AG04450 (cell line): ENCODE measurements around the gene ALB. TPM values are rescaled to one million over a fixed set of nuclear protein-coding genes. Genes with fewer than 3 reads are reported as not detected.

Experiments
- CTCF ChIA-PET: fragments of 300-600, 350-600 bp; formaldehyde crosslinking; extraction: SDS; loops from one replicate; lab custom pipeline; 2022; ENCODE audit warnings: antibody characterized with exemption, inconsistent platforms; lab: Charles Lee
- POLR2A ChIA-PET: fragments of 350-600 bp; formaldehyde crosslinking; extraction: SDS; loops from one replicate; lab custom pipeline; 2021; ENCODE audit warnings: antibody characterized with exemption, inconsistent platforms; lab: Yijun Ruan, JAX
- DNase-seq: peaks from one replicate; pipeline ENCODE4 v3.0.0-alpha.2; 2011; ENCODE audit warnings: low read depth, low spot score
- H3K27ac ChIP-seq: one replicate; pipeline ENCODE4 v1.5.1; 2012; ENCODE audit warnings: low read depth, low read length, control low read depth
- H3K27me3 ChIP-seq: one replicate; pipeline ENCODE4 v1.6.0; 2012; ENCODE audit warnings: low read length; ENCODE audit not compliant: control insufficient read depth, insufficient read depth
- H3K4me3 ChIP-seq: 2 replicates; pipeline ENCODE4 v1.5.1; 2011; ENCODE audit warnings: mild to moderate bottlenecking, low read depth, low read length, control low read depth
- H3K9me3 ChIP-seq: 2 replicates; pipeline ENCODE4 v1.5.1; 2012; ENCODE audit warnings: low read length; ENCODE audit not compliant: control insufficient read depth, insufficient read depth
- CTCF ChIP-seq: IDR thresholded peaks from 2 replicates; pipeline ENCODE4 v1.5.1; 2011; ENCODE audit warnings: low read depth, low read length, control low read depth, inconsistent platforms
- polyA plus RNA-seq: library from polyadenylated mRNA; depleted of rRNA; stranded (reverse); fragments of >200 nt; gene quantifications from 2 replicates; pipeline ENCODE4 v1.2.3, GENCODE V29; 2011

Gene ALB
- polyA plus RNA-seq, 1 experiment = not detected

GRCh38 chr4:73439991-73440390 is 35.9 kb downstream of the ALB start:
- no peak for TF ChIP-seq CTCF
- Histone ChIP-seq H3K9me3 (no peaks in the 10 kb centered on the region), H3K4me3 (no peak overlapping the region), H3K27ac (no peak overlapping the region), H3K27me3 (no peaks in the 10 kb centered on the region)
- no peak for DNase-seq
- ChIA-PET POLR2A (no interaction called here), CTCF (no interaction called here)

- ChIA-PET POLR2A (no interaction called here), CTCF (no interaction called here)
- no peak for TF ChIP-seq CTCF
- Histone ChIP-seq H3K9me3 (no peaks in the 10 kb centered on the region), H3K4me3 (no peak overlapping the region), H3K27ac (no peak overlapping the region), H3K27me3 (no peaks in the 10 kb centered on the region)
- no peak for DNase-seq
Measured at GRCh38 chr4:73440653-73441052, 36.6 kb downstream of the ALB start.

GRCh38 chr4:73442275-73442674 is 38.2 kb downstream of the ALB start:
- POLR2A ChIA-PET = no interaction called here
- Histone ChIP-seq H3K4me3 (no peak overlapping the region), H3K9me3 (no peaks in the 10 kb centered on the region), H3K27me3 (no peaks in the 10 kb centered on the region), H3K27ac (no peak overlapping the region)
- TF ChIP-seq CTCF = no peak
- DNase-seq = no peak
- CTCF ChIA-PET = interaction anchor here (4.8 kb wide), 1 partner anchor 130 kb away, joined by 40 read pairs; no protein-coding TSS in a partner anchor

- ChIA-PET POLR2A (no interaction called here), CTCF (interaction anchor here (0.8 to 4.8 kb wide), 5 partner anchors 10 to 186 kb away, joined by 3 to 40 read pairs (median 5); no protein-coding TSS in a partner anchor)
- no peak overlapping the region for H3K4me3 ChIP-seq
- no peak overlapping the region for H3K27ac ChIP-seq
- H3K27me3 ChIP-seq = no peaks in the 10 kb centered on the region
- H3K9me3 ChIP-seq = no peaks in the 10 kb centered on the region
- TF ChIP-seq CTCF = no peak
- DNase-seq = no peak
Measured at GRCh38 chr4:73443224-73443623, 39.1 kb downstream of the ALB start.

GRCh38 chr4:73445383-73446335 is 41.6 kb downstream of the ALB start:
- Histone ChIP-seq H3K27me3 (no peaks in the 10 kb centered on the region), H3K9me3 (no peaks in the 10 kb centered on the region), H3K27ac (no peak overlapping the region), H3K4me3 (no peak overlapping the region)
- ChIA-PET POLR2A (no interaction called here), CTCF (interaction anchor here (0.5 to 4.8 kb wide), 45 partner anchors 8 to 831 kb away, joined by 3 to 40 read pairs (median 4); partner anchors contain the start of genes AFP and ANKRD17)
- no peak for DNase-seq
- TF ChIP-seq CTCF = no peak
